ENCODE measurements around the gene MTPN. TPM values are rescaled to one million over a fixed set of nuclear protein-coding genes. Genes with fewer than 3 reads are reported as not detected.

Gene MTPN
- total and polyA plus RNA-seq, 12 donors: 16.7 to 116 (median 86.9) TPM

DNA sequence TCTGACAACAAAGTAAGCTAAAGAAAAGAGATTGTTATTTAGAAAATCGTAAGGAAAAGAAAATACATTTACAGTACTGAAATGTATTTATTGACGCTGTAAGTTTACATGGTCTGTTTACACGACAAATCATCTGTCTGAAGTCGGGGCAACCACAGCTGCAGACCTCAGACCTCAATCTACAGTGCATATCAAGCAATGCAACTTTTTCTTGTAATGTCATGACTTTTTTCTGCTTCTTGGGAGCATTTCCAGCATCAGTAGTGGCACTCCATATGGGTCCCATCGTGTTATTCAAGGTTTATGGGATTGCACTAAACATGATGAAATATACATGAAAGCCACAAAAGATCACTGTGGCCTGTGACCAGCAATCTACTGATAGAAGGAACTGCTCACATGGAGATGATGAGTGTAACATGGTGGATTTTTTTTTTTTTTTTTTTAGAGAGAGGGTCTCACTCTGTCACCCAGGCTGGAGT, 77.1 kb downstream of the MTPN start:
- no peak overlapping the region for H3K4me3 ChIP-seq
- H3K27me3 ChIP-seq: no peaks in the 10 kb centered on the region
- H3K36me3 ChIP-seq (replicated peaks in 1 of 2): no peaks in the 10 kb centered on the region
- 72 to 87% (median 79%) methylated on average over 5 of the region's 5 CpGs for WGBS, 4 donors
- TF ChIP-seq, protein P1, sequence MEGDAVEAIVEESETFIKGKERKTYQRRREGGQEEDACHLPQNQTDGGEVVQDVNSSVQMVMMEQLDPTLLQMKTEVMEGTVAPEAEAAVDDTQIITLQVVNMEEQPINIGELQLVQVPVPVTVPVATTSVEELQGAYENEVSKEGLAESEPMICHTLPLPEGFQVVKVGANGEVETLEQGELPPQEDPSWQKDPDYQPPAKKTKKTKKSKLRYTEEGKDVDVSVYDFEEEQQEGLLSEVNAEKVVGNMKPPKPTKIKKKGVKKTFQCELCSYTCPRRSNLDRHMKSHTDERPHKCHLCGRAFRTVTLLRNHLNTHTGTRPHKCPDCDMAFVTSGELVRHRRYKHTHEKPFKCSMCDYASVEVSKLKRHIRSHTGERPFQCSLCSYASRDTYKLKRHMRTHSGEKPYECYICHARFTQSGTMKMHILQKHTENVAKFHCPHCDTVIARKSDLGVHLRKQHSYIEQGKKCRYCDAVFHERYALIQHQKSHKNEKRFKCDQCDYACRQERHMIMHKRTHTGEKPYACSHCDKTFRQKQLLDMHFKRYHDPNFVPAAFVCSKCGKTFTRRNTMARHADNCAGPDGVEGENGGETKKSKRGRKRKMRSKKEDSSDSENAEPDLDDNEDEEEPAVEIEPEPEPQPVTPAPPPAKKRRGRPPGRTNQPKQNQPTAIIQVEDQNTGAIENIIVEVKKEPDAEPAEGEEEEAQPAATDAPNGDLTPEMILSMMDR (IDR thresholded peaks at IDR 0.05): no peak
- no peak for TF ChIP-seq POLR2A (IDR thresholded peaks at IDR 0.05)
- no peak for DNase-seq
- H3K4me1 ChIP-seq (replicated peaks in 1 of 2): no peaks in the 10 kb centered on the region
- H3K27ac ChIP-seq: no peak overlapping the region
- H3K9me3 ChIP-seq (replicated peaks in 1 of 3): no peaks in the 10 kb centered on the region
- intact Hi-C loops (cut with DNase I): no loop called here

DNA sequence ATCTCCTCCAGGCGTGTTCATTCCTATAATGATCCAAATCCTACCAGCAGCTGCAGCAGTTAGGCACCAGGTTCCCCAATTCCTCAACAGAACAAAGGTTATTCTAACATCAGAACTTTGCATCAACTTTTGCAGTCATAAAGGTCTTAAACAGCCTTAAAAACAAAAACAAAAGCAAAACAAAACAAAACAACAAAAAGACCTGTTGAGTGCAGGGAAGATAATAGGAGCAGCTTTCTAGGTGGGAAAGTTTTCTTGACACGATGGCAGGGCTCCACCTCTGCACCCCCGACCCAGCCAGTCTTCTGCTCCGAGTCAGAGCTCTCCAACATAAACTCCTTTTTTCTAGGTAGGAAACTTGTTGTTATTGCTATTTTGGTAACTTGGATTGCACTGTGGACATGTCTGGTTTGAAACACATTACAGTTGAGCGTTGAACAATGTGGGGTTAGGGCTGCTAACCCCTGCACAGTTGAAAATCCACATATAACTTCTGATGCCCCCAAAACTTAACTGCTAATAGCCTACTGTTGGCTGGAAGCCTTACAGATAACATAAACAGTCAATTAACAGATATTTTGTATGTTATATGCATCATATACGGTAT, 77.6 kb downstream of the MTPN start:
- WGBS, 4 donors: 65 to 79% (median 68%) methylated on average over 6 of the region's 6 CpGs
- DNase-seq: no peak
- intact Hi-C loops (cut with DNase I): no loop called here
- Histone ChIP-seq H3K4me1 (replicated peaks in 1 of 2) (no peaks in the 10 kb centered on the region), H3K27me3 (no peaks in the 10 kb centered on the region), H3K27ac (no peak overlapping the region), H3K36me3 (replicated peaks in 1 of 2) (no peaks in the 10 kb centered on the region), H3K9me3 (replicated peaks in 1 of 3) (no peaks in the 10 kb centered on the region), H3K4me3 (no peak overlapping the region)
- no peak for TF ChIP-seq POLR2A (IDR thresholded peaks at IDR 0.05)
- TF ChIP-seq, protein P1 (IDR thresholded peaks at IDR 0.05): no peak

DNA sequence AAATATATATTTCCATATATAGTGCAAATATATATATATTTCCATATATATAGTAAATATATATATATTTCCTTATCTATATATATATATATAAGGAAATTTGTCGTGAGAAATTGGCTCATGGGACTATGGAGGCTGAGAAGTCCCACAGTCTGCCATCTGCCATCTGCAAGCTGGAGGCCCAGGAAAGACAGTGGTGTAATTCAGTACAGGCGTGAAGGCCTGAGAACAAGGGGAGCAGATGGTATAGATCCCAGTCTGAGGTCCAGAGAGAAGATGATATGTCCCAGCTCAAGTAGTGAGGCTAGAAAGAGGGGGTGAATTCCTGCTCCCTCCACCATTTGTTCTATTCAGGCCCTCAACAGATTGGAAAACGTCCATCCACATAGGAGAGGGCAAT, 78.9 kb downstream of the MTPN start:
- no peak for DNase-seq
- 68 to 91% (median 70%) methylated on average over 3 of the region's 3 CpGs for WGBS, 4 donors
- Histone ChIP-seq H3K27me3 (no peaks in the 10 kb centered on the region), H3K4me1 (replicated peaks in 1 of 2) (no peaks in the 10 kb centered on the region), H3K4me3 (no peak overlapping the region), H3K9me3 (replicated peaks in 1 of 3) (no peaks in the 10 kb centered on the region), H3K27ac (no peak overlapping the region), H3K36me3 (replicated peaks in 1 of 2) (no peaks in the 10 kb centered on the region)
- TF ChIP-seq POLR2A (IDR thresholded peaks at IDR 0.05): no peak
- TF ChIP-seq, protein P1 (IDR thresholded peaks at IDR 0.05): no peak
- intact Hi-C loops (cut with DNase I): no loop called here

DNA sequence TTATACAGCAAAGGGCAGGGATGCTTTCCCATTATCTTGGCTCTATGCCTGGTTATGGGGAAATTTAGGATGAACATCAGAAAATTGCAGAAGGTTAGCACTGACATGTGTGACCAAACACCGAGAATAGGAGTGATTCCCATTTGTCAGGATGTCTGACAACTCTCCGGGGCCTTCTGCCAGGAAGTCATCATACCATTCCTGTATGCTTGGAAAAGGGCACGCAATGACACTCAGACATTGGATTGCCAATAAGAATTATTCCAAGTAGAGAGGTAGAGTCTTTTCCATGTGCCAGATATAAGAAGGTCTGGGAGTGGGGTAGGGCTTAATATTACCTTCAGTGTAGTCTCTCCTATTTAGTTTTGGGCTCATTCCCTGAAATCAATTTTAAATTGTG, 82.3 kb downstream of the MTPN start:
- Histone ChIP-seq H3K4me3 (no peak overlapping the region), H3K36me3 (replicated peaks in 1 of 2) (no peaks in the 10 kb centered on the region), H3K27me3 (no peaks in the 10 kb centered on the region), H3K4me1 (replicated peaks in 1 of 2) (no peaks in the 10 kb centered on the region), H3K27ac (no peak overlapping the region), H3K9me3 (replicated peaks in 1 of 3) (no peaks in the 10 kb centered on the region)
- TF ChIP-seq, protein P1 (IDR thresholded peaks at IDR 0.05): no peak
- TF ChIP-seq POLR2A (IDR thresholded peaks at IDR 0.05): no peak
- WGBS, 4 donors: 68 to 81% (median 80%) methylated on average over 3 of the region's 3 CpGs
- intact Hi-C loops (cut with DNase I): no loop called here
- no peak for DNase-seq
